Posterior cingulate gyrus (tissue), 11 donors: Measurements from ENCODE around the gene MORC1.
"Not testable (repeated sequence)": the region's sequence is repeated elsewhere in the genome, so short reads cannot be mapped to it uniquely, and the experiment has no call there.

Source experiments
- DNase-seq, 10 donors: peaks; one replicate each; pipeline versions ENCODE4 v3.0.0 to v3.0.0-alpha.2; 2020 to 2021; ENCODE audit warnings: mixed read lengths in 3 of 10
- intact Hi-C: fragments of 100-400 bp; cut with DNase I; formaldehyde crosslinking; loops from one replicate; pipeline ENCODE4 v1.15.1; 2023

The MORC1 gene

GRCh38 chr3:109114746-109115145 lies 3.2 kb downstream of the MORC1 start:
- intact Hi-C loops: no loop called here
- no peak for DNase-seq

GRCh38 chr3:109112946-109113760 lies 4.8 kb downstream of the MORC1 start:
- no peak for DNase-seq
- intact Hi-C loops: no loop called here

DNA sequence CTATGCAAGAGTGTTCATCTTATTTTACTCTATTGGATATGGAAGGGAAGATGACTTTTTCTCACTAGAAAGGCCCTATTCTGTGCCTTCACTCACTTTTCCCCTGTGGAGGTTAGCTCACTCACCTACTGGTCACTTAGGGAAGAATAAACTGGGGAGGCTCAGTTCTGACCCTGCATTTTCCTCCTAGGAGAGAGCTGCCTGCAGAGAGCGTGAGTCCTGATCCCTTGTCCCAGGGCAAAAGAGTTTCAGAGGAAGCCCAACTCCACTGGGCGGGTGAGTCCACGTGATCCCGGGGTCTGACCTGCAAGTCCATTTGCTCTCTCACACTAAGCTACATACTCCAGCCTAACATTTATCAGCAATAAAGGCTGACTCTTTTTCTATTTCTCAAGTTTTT lies 8.4 kb downstream of the MORC1 start:
- intact Hi-C loops: no loop called here
- no peak for DNase-seq

DNA sequence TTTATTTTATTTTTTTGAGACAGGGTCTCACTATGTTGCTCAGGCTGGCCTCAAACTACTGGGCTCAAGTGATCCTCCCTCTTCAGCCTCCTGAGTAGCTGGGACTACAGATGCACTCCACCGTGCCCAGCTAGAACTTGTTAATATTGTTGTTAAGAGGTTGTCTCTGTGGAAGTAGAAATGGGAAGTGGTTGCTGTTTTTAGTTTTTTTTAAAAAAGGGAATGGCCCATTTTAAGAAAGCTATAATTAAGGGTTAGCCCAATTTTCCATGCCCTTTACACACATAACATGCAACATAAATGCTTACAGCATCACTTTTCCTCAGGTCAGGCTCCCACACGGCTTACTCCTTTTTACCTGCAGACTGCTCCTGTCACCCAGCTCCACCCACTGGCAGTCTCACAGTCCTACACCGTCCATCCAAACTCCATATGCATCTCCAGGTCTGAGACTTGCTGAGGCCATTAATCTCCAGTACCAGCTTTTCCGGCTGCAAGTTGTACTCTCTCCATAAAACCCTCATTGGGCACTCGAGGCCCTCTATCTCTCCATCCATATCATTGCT lies 19.8 kb downstream of the MORC1 start:
- intact Hi-C loops: no loop called here
- peak in 1 of 10 donors; percentile 61 for DNase-seq

GRCh38 chr3:109095166-109095565 lies 22.8 kb downstream of the MORC1 start:
- intact Hi-C loops: no loop called here
- no peak for DNase-seq

DNA sequence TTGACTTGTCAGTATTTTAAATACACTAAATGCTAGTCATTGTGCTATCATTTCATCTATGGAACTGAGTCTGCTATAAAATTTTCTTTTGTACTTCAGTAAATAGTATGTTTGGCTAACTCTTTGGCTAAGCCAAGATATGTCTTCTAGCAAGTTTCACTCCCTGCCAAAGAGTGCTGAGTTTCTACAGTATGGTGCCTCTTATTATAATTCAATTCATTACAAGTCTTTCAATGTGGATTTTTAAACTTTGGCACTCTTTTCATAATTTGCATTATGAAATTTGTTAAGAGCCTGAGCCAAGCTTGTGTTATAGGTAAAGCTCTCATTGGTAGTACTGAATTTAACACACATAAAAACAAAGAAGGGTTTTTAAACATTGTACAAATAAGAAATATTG lies 24.4 kb downstream of the MORC1 start:
- DNase-seq: no peak
- intact Hi-C loops: no loop called here

- intact Hi-C loops: no loop called here
- no peak for DNase-seq
Observed at GRCh38 chr3:109091846-109092245, 26.1 kb downstream of the MORC1 start.

GRCh38 chr3:109089265-109089664 lies 28.7 kb downstream of the MORC1 start:
- intact Hi-C loops: no loop called here
- no peak for DNase-seq

- DNase-seq: no peak
Observed at GRCh38 chr3:109081746-109082510, 36.0 kb downstream of the MORC1 start.

GRCh38 chr3:109080090-109080489 lies 37.8 kb downstream of the MORC1 start:
- DNase-seq, intact Hi-C loops: not testable (repeated sequence)

More at GRCh38 chr3:109081746-109082510, 36.0 kb downstream of the MORC1 start:
- intact Hi-C loops: no loop called here

- intact Hi-C loops: no loop called here
- DNase-seq: no peak
Observed at GRCh38 chr3:109073116-109073515, 44.8 kb downstream of the MORC1 start.

GRCh38 chr3:109072194-109072593 lies 45.7 kb downstream of the MORC1 start:
- intact Hi-C loops: no loop called here
- peak in 1 of 10 donors; percentile 45 for DNase-seq

DNA sequence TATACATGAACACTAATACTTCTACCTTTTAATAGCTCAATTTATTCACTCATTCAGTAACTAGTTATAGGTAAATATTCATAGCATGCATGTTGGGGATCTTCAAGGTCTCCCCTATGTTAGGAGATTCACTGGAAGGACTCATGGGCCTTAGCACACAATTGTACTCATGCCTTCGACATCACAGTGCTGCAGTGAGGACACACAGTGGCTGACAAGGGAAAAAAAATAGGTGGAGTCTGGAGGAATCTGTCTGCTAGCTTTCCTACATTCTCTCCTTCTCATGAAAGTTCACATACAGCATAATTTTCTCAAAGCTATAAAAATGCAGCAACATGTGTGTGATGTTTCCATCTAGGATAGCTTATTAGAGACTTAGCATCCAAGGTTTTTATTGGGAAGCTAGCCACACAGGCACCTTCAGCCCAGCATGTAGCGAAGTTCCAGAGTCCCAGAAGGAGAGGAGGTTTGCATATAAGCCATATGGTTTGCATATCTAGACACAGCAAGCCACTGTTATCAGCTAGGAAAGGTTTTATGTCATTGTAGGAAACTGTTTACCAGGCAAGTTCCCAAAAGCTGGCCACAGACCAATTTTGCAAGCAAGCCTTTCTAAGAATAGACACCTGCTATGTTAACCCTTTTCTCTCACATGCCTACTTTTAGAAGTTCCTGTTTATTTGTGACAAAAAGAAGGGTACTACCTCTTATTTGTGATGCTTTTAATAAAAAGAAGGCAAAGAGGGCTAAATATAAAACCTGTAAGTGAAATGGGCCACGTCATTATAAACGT lies 46.4 kb downstream of the MORC1 start:
- no peak for DNase-seq
- intact Hi-C loops: no loop called here

DNA sequence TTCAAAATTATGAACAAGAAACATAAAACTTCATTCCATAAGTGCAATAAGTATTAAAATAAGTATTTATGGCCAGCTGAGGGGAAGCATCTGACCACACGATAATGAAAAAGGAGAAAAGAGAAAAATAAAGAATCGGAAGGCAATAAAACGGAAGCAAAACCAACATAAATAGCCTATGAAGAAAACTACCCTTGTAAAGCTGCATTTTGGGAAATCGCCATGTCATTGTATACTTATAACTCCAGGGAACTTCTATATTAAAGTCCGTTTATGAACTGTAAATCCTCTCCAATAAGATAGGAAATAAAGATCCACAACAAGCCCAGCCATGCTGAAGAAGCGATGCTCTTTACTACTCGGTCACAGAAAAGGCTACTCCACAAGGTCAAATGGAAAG lies 47.7 kb downstream of the MORC1 start:
- no peak for DNase-seq
- intact Hi-C loops: no loop called here

- intact Hi-C loops: no loop called here
- no peak for DNase-seq
Observed at GRCh38 chr3:109066864-109067263, 51.1 kb downstream of the MORC1 start.

- intact Hi-C loops: no loop called here
- no peak for DNase-seq
Observed at GRCh38 chr3:109059264-109059663, 58.7 kb downstream of the MORC1 start.

DNA sequence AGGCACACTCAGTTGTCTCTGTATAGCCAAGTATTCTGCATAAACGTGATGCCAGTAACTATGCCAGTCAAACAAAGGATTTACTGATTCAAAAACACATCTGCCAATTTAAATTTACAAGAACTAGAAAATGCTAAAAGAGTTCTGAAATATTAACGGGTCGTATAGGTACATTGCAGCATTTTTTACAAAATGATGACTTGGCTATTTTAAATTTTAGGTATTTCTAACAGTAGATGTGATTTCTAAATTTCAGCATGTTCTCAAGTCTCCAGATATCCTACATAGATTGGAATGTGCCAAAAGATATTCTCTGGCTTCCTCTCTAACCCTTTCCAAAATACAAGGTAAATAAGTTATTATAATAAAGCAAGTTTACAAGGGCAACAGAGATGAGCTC lies 60.3 kb downstream of the MORC1 start:
- no peak for DNase-seq
- intact Hi-C loops: no loop called here

- intact Hi-C loops: no loop called here
- DNase-seq: no peak
Observed at GRCh38 chr3:109057056-109057455, 60.9 kb downstream of the MORC1 start.

DNA sequence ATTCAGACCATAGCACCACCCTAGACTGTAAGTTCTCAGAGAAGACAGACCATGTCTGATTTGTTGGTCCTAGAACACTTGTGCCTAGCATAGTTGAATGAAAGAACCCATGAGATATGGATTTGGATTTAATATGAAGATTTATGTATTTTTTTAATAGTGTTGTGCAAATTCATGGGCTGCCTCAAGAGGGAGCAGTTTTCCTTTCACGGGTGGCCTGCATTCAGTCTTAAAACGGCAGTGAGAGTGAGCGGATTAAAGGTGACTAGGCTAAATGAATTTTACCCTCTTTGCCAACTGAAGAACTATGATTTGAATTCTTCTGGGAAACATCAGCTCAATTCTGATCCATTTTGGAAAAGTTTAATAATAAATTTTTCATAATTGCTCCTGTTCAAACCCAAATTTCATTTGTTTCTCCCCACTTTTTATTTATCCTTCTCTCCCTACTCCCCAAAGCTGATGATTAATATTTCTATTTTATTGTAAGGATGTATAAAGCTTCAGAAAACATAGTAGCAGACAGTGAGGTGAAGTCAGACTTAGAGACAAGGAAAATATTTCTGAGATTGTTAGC lies 67.3 kb downstream of the MORC1 start:
- DNase-seq: no peak
- intact Hi-C loops: no loop called here

DNA sequence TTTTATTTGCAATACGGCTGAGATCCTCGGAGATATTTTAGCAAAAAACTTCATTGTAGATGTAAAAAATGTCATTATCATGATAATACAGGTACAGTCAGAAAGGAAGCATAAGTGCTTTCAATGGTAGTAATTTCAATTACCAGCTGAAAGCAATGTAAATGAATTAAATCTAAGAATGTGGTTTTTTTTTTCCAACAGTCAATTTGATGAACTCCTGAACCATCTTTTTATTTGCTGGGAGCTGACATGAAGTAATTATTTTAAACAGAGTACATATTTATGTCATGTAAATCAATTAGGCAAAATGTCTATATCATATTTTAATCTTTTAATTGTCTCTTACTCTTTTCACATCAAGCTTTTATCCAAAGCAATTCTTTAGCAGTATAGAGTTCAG lies 70.6 kb downstream of the MORC1 start:
- intact Hi-C loops: no loop called here
- DNase-seq: no peak
